ENCODE data around the gene DENND6A.

GRCh38 chr3:57624801-57625200 is 68.1 kb downstream of the DENND6A start:
- TF ChIP-seq CTCF (IDR thresholded peaks at IDR 0.05) (no peak), POLR2A (IDR thresholded peaks at IDR 0.05) (no peak)

Measured in adrenal gland (tissue), 5 donors.